Measurements from ENCODE around the gene BRAF. TPM values are rescaled to one million over a fixed set of nuclear protein-coding genes. Genes with fewer than 3 reads are reported as not detected.
A peak's percentile ranks its signal among the peaks of the same experiment; 100 is the strongest.

The BRAF gene
- total RNA-seq, 3 donors from 2014 or later (not counting 1 experiment from before 2014, with no cell fraction given), result 54.3 to 67.7 (median 64.1) TPM

GRCh38 chr7:140889645-140890044 lies 35.1 kb downstream of the BRAF start:
- DNase-seq, result no peak
- Mint-ChIP-seq H3K27me3 (ENCODE audit: low read depth in 2 of 2) (no peaks in the 10 kb centered on the region), H3K9me3 (no peaks in the 10 kb centered on the region), H3K4me3 (no peak overlapping the region), H3K27ac (no peak overlapping the region), H3K36me3 (no peaks in the 10 kb centered on the region), H3K4me1 (peaks cover 54 to 59% of the 10 kb centered on the region in 2 donors)
- intact Hi-C loops (cut with micrococcal nuclease), result loop anchor here (5.0 kb wide), 1 partner anchor 33 kb away; the partner anchor contains the start of gene BRAF
- Histone ChIP-seq H3K9me3 (ENCODE audit: control insufficient read depth, insufficient read depth, low read length) (no peaks in the 10 kb centered on the region), H3K4me1 (ENCODE audit: control insufficient read depth, insufficient read depth, low read length) (peaks cover 10% of the 10 kb centered on the region), H3K27me3 (ENCODE audit: control insufficient read depth, insufficient read depth, low read length) (no peaks in the 10 kb centered on the region), H3K27ac (ENCODE audit: low read length) (no peak overlapping the region), H3K4me3 (ENCODE audit: low read length) (no peak overlapping the region), H3K36me3 (ENCODE audit: control insufficient read depth, insufficient read depth, low read length) (no peaks in the 10 kb centered on the region)
- ATAC-seq, result peak in 1 of 3 donors; percentile 20
- 100% methylated on average over 1 of the region's 1 CpG for WGBS (ENCODE audit: insufficient coverage)
- TF ChIP-seq CTCF (IDR thresholded peaks at IDR 0.05), result no peak

GRCh38 chr7:140889150-140889549 lies 35.6 kb downstream of the BRAF start:
- H3K4me3 ChIP-seq (ENCODE audit: low read length), result no peak overlapping the region
- H3K9me3 ChIP-seq (ENCODE audit: control insufficient read depth, insufficient read depth, low read length), result no peaks in the 10 kb centered on the region
- H3K27ac ChIP-seq (ENCODE audit: low read length), result no peak overlapping the region
- H3K27me3 ChIP-seq (ENCODE audit: control insufficient read depth, insufficient read depth, low read length), result no peaks in the 10 kb centered on the region
- H3K4me1 ChIP-seq (ENCODE audit: control insufficient read depth, insufficient read depth, low read length), result peaks cover 10% of the 10 kb centered on the region
- Mint-ChIP-seq H3K27me3 (ENCODE audit: low read depth in 2 of 2) (no peaks in the 10 kb centered on the region), H3K4me1 (peaks cover 51 to 54% of the 10 kb centered on the region in 2 donors), H3K27ac (no peak overlapping the region), H3K9me3 (no peaks in the 10 kb centered on the region), H3K36me3 (no peaks in the 10 kb centered on the region), H3K4me3 (no peak overlapping the region)
- H3K36me3 ChIP-seq (ENCODE audit: control insufficient read depth, insufficient read depth, low read length), result no peaks in the 10 kb centered on the region
- no peak for DNase-seq
- no CpG with 5 or more reads among the region's 1 CpG for WGBS (ENCODE audit: insufficient coverage)
- intact Hi-C loops (cut with micrococcal nuclease), result loop anchor here (5.0 kb wide), 1 partner anchor 33 kb away; the partner anchor contains the start of gene BRAF
- no peak for ATAC-seq
- TF ChIP-seq CTCF (IDR thresholded peaks at IDR 0.05), result no peak

GRCh38 chr7:140888087-140888486 lies 36.6 kb downstream of the BRAF start:
- no peaks in the 10 kb centered on the region for H3K27me3 Mint-ChIP-seq (ENCODE audit: low read depth in 2 of 2)
- H3K4me3 Mint-ChIP-seq, result no peak overlapping the region
- Histone ChIP-seq H3K27me3 (ENCODE audit: control insufficient read depth, insufficient read depth, low read length) (no peaks in the 10 kb centered on the region), H3K9me3 (ENCODE audit: control insufficient read depth, insufficient read depth, low read length) (no peaks in the 10 kb centered on the region), H3K4me3 (ENCODE audit: low read length) (no peak overlapping the region), H3K27ac (ENCODE audit: low read length) (no peak overlapping the region), H3K36me3 (ENCODE audit: control insufficient read depth, insufficient read depth, low read length) (no peaks in the 10 kb centered on the region), H3K4me1 (ENCODE audit: control insufficient read depth, insufficient read depth, low read length) (peaks cover 7% of the 10 kb centered on the region)
- intact Hi-C loops (cut with micrococcal nuclease), result loop anchor here (5.0 kb wide), 1 partner anchor 34 kb away; the partner anchor contains the start of gene BRAF
- WGBS (ENCODE audit: insufficient coverage), result 97% methylated on average over 3 of the region's 4 CpGs
- no peak overlapping the region for H3K27ac Mint-ChIP-seq
- no peak for TF ChIP-seq CTCF (IDR thresholded peaks at IDR 0.05)
- peaks cover 44 to 49% of the 10 kb centered on the region in 2 donors for H3K4me1 Mint-ChIP-seq
- H3K9me3 Mint-ChIP-seq, result no peaks in the 10 kb centered on the region
- H3K36me3 Mint-ChIP-seq, result no peaks in the 10 kb centered on the region
- ATAC-seq (no peak), DNase-seq (no peak)
